ENCODE data around the gene PDE4D. TPM values are rescaled to one million over a fixed set of nuclear protein-coding genes. Genes with fewer than 3 reads are reported as not detected.
A peak's percentile ranks its signal among the peaks of the same experiment; 100 is the strongest.

Gene PDE4D
- total RNA-seq, 2 experiments from 2014 or later, result 0.50 to 0.51 TPM

DNA sequence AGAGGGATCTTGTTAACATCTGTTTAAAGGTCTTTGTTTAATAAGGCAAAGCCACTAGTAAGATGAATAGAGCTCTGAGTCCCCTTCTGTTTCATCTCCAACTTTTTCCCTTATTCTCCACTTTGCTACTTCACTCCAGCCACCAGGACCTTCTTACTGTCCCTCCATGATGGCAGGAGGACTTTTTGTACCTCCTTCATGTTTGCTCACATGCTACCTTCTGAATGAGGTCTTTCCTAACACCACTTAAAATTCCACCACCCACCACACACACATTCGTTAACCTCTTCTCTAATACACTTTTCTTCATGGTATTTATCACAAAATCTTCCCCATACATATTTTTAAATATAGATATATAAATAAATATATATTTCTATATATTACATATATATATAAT lies 501.9 kb downstream of the PDE4D start:
- ChIA-PET POLR2A (no interaction called here), CTCF (ENCODE audit: unreplicated experiment) (no interaction called here)
- no peaks in the 10 kb centered on the region for H3K36me3 ChIP-seq (ENCODE audit: insufficient read depth, low read length)
- no peaks in the 10 kb centered on the region for H3K9me2 ChIP-seq (ENCODE audit: insufficient read depth, low read length)
- no peak for TF ChIP-seq EZH2phosphoT487 (IDR thresholded peaks at IDR 0.05; ENCODE audit: borderline replicate concordance, low read depth, low read length)
- TF ChIP-seq, protein P1, sequence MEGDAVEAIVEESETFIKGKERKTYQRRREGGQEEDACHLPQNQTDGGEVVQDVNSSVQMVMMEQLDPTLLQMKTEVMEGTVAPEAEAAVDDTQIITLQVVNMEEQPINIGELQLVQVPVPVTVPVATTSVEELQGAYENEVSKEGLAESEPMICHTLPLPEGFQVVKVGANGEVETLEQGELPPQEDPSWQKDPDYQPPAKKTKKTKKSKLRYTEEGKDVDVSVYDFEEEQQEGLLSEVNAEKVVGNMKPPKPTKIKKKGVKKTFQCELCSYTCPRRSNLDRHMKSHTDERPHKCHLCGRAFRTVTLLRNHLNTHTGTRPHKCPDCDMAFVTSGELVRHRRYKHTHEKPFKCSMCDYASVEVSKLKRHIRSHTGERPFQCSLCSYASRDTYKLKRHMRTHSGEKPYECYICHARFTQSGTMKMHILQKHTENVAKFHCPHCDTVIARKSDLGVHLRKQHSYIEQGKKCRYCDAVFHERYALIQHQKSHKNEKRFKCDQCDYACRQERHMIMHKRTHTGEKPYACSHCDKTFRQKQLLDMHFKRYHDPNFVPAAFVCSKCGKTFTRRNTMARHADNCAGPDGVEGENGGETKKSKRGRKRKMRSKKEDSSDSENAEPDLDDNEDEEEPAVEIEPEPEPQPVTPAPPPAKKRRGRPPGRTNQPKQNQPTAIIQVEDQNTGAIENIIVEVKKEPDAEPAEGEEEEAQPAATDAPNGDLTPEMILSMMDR (conservative IDR thresholded peaks at IDR 0.05; ENCODE audit: low read length), result no peak
- no peaks in the 10 kb centered on the region for H4K20me1 ChIP-seq (ENCODE audit: insufficient read depth, low read length)
- no peak for DNase-seq (ENCODE audit: low spot score)
- H3K4me1 ChIP-seq (ENCODE audit: insufficient read depth, low read length, poor library complexity, severe bottlenecking), result no peaks in the 10 kb centered on the region
- intact Hi-C loops (cut with micrococcal nuclease; ENCODE audit: unreplicated experiment), result loop anchor here (2.0 kb wide), 2 partner anchors 281 to 409 kb away; no protein-coding TSS in a partner anchor
- no peak overlapping the region for H3K4me2 ChIP-seq (ENCODE audit: low read length)
- H3K27ac ChIP-seq (ENCODE audit: low read depth, low read length, poor library complexity, severe bottlenecking), result no peak overlapping the region
- BruUV-seq (replicated peaks), result no TSS peak
- H2AFZ ChIP-seq (ENCODE audit: low read length), result no peak overlapping the region
- no peaks in the 10 kb centered on the region for H3K9me3 ChIP-seq (ENCODE audit: low read length)
- H3K4me3 ChIP-seq (ENCODE audit: low read depth, low read length, poor library complexity, severe bottlenecking), result no peak overlapping the region
- H3K79me2 ChIP-seq (ENCODE audit: insufficient read depth, low read depth, low read length), result no peaks in the 10 kb centered on the region

DNA sequence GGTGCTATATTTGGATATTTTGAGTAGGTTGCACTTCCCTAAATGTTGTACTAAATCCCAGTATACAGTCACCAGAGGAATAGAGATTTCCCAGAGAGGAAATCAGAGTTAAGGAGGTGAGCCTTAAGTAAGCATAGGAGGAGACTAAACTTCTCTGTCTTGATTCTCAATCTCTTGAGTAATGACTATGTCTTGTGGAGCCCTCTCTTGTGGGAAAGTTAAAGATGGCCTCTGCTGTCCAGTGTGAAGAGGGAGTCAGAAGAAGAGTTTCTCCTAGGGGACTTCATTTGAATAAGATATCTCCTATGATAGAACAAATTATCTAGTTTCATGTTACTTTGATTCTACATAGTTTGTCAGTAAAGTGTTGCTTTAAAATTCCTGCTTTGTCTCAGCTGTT lies 502.5 kb downstream of the PDE4D start:
- no peaks in the 10 kb centered on the region for H4K20me1 ChIP-seq (ENCODE audit: insufficient read depth, low read length)
- ChIA-PET POLR2A (no interaction called here), CTCF (ENCODE audit: unreplicated experiment) (no interaction called here)
- H3K9me3 ChIP-seq (ENCODE audit: low read length), result no peaks in the 10 kb centered on the region
- no peaks in the 10 kb centered on the region for H3K36me3 ChIP-seq (ENCODE audit: insufficient read depth, low read length)
- no TSS peak for BruUV-seq (replicated peaks)
- H3K4me1 ChIP-seq (ENCODE audit: insufficient read depth, low read length, poor library complexity, severe bottlenecking), result no peaks in the 10 kb centered on the region
- H3K27ac ChIP-seq (ENCODE audit: low read depth, low read length, poor library complexity, severe bottlenecking), result no peak overlapping the region
- no peak for DNase-seq (ENCODE audit: low spot score)
- H3K79me2 ChIP-seq (ENCODE audit: insufficient read depth, low read depth, low read length), result no peaks in the 10 kb centered on the region
- no peak overlapping the region for H3K4me2 ChIP-seq (ENCODE audit: low read length)
- intact Hi-C loops (cut with micrococcal nuclease; ENCODE audit: unreplicated experiment), result loop anchor here (2.0 kb wide), 2 partner anchors 282 to 410 kb away; no protein-coding TSS in a partner anchor
- no peak for TF ChIP-seq EZH2phosphoT487 (IDR thresholded peaks at IDR 0.05; ENCODE audit: borderline replicate concordance, low read depth, low read length)
- TF ChIP-seq, protein P1 (conservative IDR thresholded peaks at IDR 0.05; ENCODE audit: low read length), result no peak
- no peak overlapping the region for H3K4me3 ChIP-seq (ENCODE audit: low read depth, low read length, poor library complexity, severe bottlenecking)
- H2AFZ ChIP-seq (ENCODE audit: low read length), result no peak overlapping the region
- no peaks in the 10 kb centered on the region for H3K9me2 ChIP-seq (ENCODE audit: insufficient read depth, low read length)

DNA sequence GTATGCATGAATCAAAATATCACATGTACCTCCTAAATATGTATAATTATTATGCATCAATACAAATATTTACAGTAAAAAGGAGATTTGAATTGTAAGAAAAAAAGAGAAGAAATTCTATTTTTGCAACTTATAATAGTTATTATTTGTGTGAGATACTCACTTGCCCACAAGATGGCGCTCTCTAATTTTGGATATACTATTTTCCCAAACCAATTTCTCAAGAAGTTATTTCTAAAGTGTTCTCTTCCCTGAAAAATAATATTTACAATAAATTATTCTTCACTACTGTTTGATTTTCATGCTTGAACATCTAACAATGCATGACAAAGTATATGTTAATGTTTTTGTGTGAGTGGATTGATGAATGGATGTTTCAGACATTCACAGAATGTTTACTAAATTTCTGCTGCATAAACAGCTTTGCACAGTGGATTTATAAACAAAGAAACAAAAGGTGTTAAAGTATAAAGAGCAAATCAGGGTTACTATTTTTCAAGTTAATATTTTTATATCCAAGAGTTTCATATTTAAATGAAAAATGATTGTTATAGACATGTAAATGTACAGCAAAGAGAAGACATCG lies 503.4 kb downstream of the PDE4D start:
- no peak overlapping the region for H3K4me3 ChIP-seq (ENCODE audit: low read depth, low read length, poor library complexity, severe bottlenecking)
- H3K79me2 ChIP-seq (ENCODE audit: insufficient read depth, low read depth, low read length), result no peaks in the 10 kb centered on the region
- POLR2A ChIA-PET, result interaction anchor here (0.6 to 1.2 kb wide), 2 partner anchors 166 to 411 kb away, joined by 3 read pairs; no protein-coding TSS in a partner anchor
- no peaks in the 10 kb centered on the region for H3K36me3 ChIP-seq (ENCODE audit: insufficient read depth, low read length)
- peak; percentile 50 for DNase-seq (ENCODE audit: low spot score)
- no peaks in the 10 kb centered on the region for H3K9me2 ChIP-seq (ENCODE audit: insufficient read depth, low read length)
- no peaks in the 10 kb centered on the region for H4K20me1 ChIP-seq (ENCODE audit: insufficient read depth, low read length)
- CTCF ChIA-PET (ENCODE audit: unreplicated experiment), result no interaction called here
- H3K4me2 ChIP-seq (ENCODE audit: low read length), result no peak overlapping the region
- H3K4me1 ChIP-seq (ENCODE audit: insufficient read depth, low read length, poor library complexity, severe bottlenecking), result no peaks in the 10 kb centered on the region
- intact Hi-C loops (cut with micrococcal nuclease; ENCODE audit: unreplicated experiment), result loop anchor here (2.0 kb wide), 2 partner anchors 283 to 411 kb away; no protein-coding TSS in a partner anchor
- no peaks in the 10 kb centered on the region for H3K9me3 ChIP-seq (ENCODE audit: low read length)
- no peak overlapping the region for H2AFZ ChIP-seq (ENCODE audit: low read length)
- no peak overlapping the region for H3K27ac ChIP-seq (ENCODE audit: low read depth, low read length, poor library complexity, severe bottlenecking)
- no peak for TF ChIP-seq EZH2phosphoT487 (IDR thresholded peaks at IDR 0.05; ENCODE audit: borderline replicate concordance, low read depth, low read length)
- TF ChIP-seq, protein P1 (conservative IDR thresholded peaks at IDR 0.05; ENCODE audit: low read length), result peak; percentile 96
- BruUV-seq (replicated peaks), result no TSS peak
